HG02759 (cell line): Measurements from ENCODE around the gene PRICKLE3.
"Not testable (repeated sequence)": the region's sequence is repeated elsewhere in the genome, so short reads cannot be mapped to it uniquely, and the experiment has no call there.

Source experiments
- ATAC-seq: cut with Tn5 transposase; IDR thresholded peaks from one replicate; pipeline ENCODE4 v1.9.1; 2021; ENCODE audit warnings: mild to moderate bottlenecking, moderate library complexity; ENCODE audit not compliant: unreplicated experiment

The PRICKLE3 gene

GRCh38 chrX:49161632-49162031 is 24.5 kb downstream of the PRICKLE3 start:
- no peak for ATAC-seq

- no peak for ATAC-seq
Measured at GRCh38 chrX:49160908-49161307, 25.3 kb downstream of the PRICKLE3 start.

GRCh38 chrX:49157194-49157593 is 29.0 kb downstream of the PRICKLE3 start:
- ATAC-seq = no peak

GRCh38 chrX:49155900-49156837 is 30.0 kb downstream of the PRICKLE3 start:
- ATAC-seq = peak; percentile 94

- no peak for ATAC-seq
Measured at GRCh38 chrX:49155243-49155899, 30.8 kb downstream of the PRICKLE3 start.

- ATAC-seq = no peak
Measured at GRCh38 chrX:49153467-49153866, 32.7 kb downstream of the PRICKLE3 start.

- ATAC-seq = not testable (repeated sequence)
Measured at GRCh38 chrX:49149291-49149690, 36.9 kb downstream of the PRICKLE3 start.

- not testable (repeated sequence) for ATAC-seq
Measured at GRCh38 chrX:49148390-49149100, 37.6 kb downstream of the PRICKLE3 start.

- no peak for ATAC-seq
Measured at GRCh38 chrX:49147936-49148335, 38.2 kb downstream of the PRICKLE3 start.

- no peak for ATAC-seq
Measured at GRCh38 chrX:49147282-49147681, 38.9 kb downstream of the PRICKLE3 start.

- ATAC-seq = not testable (repeated sequence)
Measured at GRCh38 chrX:49143154-49143553, 43.0 kb downstream of the PRICKLE3 start.

GRCh38 chrX:49142264-49142663 is 43.9 kb downstream of the PRICKLE3 start:
- ATAC-seq = not testable (repeated sequence)

- no peak for ATAC-seq
Measured at GRCh38 chrX:49139713-49140112, 46.5 kb downstream of the PRICKLE3 start.

- ATAC-seq = no peak
Measured at GRCh38 chrX:49137492-49137891, 48.7 kb downstream of the PRICKLE3 start.

- ATAC-seq = no peak
Measured at GRCh38 chrX:49133759-49134158, 52.4 kb downstream of the PRICKLE3 start.

- not testable (repeated sequence) for ATAC-seq
Measured at GRCh38 chrX:49132275-49132674, 53.9 kb downstream of the PRICKLE3 start.

GRCh38 chrX:49129427-49129826 is 56.7 kb downstream of the PRICKLE3 start:
- no peak for ATAC-seq

- not testable (repeated sequence) for ATAC-seq
Measured at GRCh38 chrX:49127742-49128258, 58.4 kb downstream of the PRICKLE3 start.
